ENCODE measurements around the gene BCLAF1.

BCLAF1 gene

DNA sequence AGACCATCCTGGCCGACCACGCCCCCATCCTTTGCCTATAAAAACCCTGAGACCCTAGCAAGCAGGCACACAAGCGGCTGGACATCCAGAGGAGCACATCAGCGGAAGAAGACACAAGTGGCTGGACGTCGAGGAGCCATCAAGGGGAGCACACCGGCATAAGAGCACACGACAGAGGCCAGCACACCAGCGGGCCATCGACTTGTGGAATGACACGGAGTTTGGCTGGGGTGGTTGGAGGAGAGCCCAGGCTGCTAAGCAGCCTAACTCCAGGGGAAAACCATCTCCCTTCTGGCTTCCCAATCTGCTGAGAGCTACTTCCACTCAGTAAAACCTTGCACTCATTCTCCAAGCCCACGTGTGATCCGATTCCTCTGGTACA is 44.8 kb upstream of the BCLAF1 start:
- Histone ChIP-seq H3K9ac (ENCODE audit: low read length) (no peak overlapping the region), H3K36me3 (ENCODE audit: insufficient read depth, low read length) (no peaks in the 10 kb centered on the region), H3K79me2 (ENCODE audit: insufficient read depth, low read length) (no peaks in the 10 kb centered on the region), H3K4me2 (ENCODE audit: low read length) (no peak overlapping the region), H3K4me3 (ENCODE audit: low read depth, low read length, poor library complexity, severe bottlenecking) (no peak overlapping the region), H3K27me3 (ENCODE audit: insufficient read depth, low read length) (no peaks in the 10 kb centered on the region), H4K20me1 (ENCODE audit: insufficient read depth, low read length) (no peaks in the 10 kb centered on the region), H3K27ac (ENCODE audit: low read depth, low read length, poor library complexity, severe bottlenecking) (no peak overlapping the region), H3K9me3 (ENCODE audit: low read length) (no peaks in the 10 kb centered on the region), H3K4me1 (ENCODE audit: insufficient read depth, low read length, severe bottlenecking) (no peaks in the 10 kb centered on the region), H2AFZ (ENCODE audit: low read length) (no peak overlapping the region), H3K9me2 (ENCODE audit: low read depth, low read length) (no peaks in the 10 kb centered on the region), H3F3A (ENCODE audit: insufficient read depth, low read length) (no peaks in the 10 kb centered on the region)
- TF ChIP-seq EZH2 (IDR thresholded peaks at IDR 0.05; ENCODE audit: borderline replicate concordance, low read length), result no peak
- no peak for TF ChIP-seq CTCF (IDR thresholded peaks at IDR 0.05; ENCODE audit: low read length)

DNA sequence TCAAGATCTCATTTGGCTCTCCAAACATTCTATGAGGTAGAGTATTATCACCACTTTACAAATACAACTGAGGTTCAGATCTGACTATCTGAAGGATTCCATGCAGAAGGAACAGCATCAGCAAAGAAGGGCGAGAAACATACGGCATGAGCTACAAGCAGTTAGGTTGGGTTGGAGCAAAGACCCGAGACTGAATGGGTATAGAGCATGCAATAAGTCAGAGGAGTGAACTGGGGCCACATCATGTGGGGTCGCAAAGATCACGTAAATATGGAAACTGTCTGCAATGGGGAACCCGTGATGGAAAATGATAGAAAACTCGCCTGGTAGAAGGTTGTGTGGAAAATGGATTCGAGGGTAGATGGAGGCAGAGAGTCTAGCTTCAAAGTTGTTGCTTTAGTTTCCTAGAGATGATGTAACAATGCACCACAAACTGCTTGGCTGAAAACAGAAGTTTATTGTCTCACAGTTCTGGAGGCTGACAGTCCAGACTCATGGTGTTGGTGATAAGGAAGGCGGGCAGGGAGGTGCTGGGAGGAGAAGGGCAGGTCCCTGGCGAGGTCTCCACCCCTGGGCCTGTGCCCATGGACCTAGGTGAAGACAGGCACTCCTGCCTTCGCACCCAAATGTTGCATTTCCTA is 44.3 kb upstream of the BCLAF1 start:
- Histone ChIP-seq H3K4me3 (ENCODE audit: low read depth, low read length, poor library complexity, severe bottlenecking) (no peak overlapping the region), H3K36me3 (ENCODE audit: insufficient read depth, low read length) (no peaks in the 10 kb centered on the region), H3K9me2 (ENCODE audit: low read depth, low read length) (no peaks in the 10 kb centered on the region), H3K4me1 (ENCODE audit: insufficient read depth, low read length, severe bottlenecking) (no peaks in the 10 kb centered on the region), H3K9ac (ENCODE audit: low read length) (no peak overlapping the region), H3K27me3 (ENCODE audit: insufficient read depth, low read length) (no peaks in the 10 kb centered on the region), H3K4me2 (ENCODE audit: low read length) (no peak overlapping the region), H4K20me1 (ENCODE audit: insufficient read depth, low read length) (no peaks in the 10 kb centered on the region), H3F3A (ENCODE audit: insufficient read depth, low read length) (no peaks in the 10 kb centered on the region), H3K27ac (ENCODE audit: low read depth, low read length, poor library complexity, severe bottlenecking) (no peak overlapping the region), H2AFZ (ENCODE audit: low read length) (no peak overlapping the region), H3K9me3 (ENCODE audit: low read length) (no peaks in the 10 kb centered on the region), H3K79me2 (ENCODE audit: insufficient read depth, low read length) (no peaks in the 10 kb centered on the region)
- TF ChIP-seq CTCF (IDR thresholded peaks at IDR 0.05; ENCODE audit: low read length), result no peak

DNA sequence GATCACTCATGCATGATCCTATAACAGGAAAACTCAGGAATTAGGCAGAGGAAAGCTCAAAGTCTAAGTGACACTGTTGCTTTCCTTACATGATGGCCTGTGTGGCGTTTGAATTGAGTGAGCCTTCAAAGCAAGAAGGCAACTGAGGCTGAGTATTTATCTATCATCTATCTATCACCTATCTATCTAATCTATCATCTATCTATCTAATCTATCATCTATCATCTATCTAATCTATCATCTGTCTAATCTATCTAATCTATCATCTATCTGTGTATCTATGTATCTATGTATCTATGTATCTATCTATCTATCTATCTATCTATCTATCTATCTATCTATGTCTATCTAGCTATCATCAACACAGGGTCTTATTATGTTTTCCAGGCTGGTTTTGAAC is 41.8 kb upstream of the BCLAF1 start:
- Histone ChIP-seq H3K27me3 (ENCODE audit: insufficient read depth, low read length) (no peaks in the 10 kb centered on the region), H3F3A (ENCODE audit: insufficient read depth, low read length) (no peaks in the 10 kb centered on the region), H3K4me3 (ENCODE audit: low read depth, low read length, poor library complexity, severe bottlenecking) (no peak overlapping the region), H3K79me2 (ENCODE audit: insufficient read depth, low read length) (no peaks in the 10 kb centered on the region), H4K20me1 (ENCODE audit: insufficient read depth, low read length) (no peaks in the 10 kb centered on the region), H3K27ac (ENCODE audit: low read depth, low read length, poor library complexity, severe bottlenecking) (no peak overlapping the region), H3K4me2 (ENCODE audit: low read length) (no peak overlapping the region), H3K36me3 (ENCODE audit: insufficient read depth, low read length) (no peaks in the 10 kb centered on the region), H3K9me3 (ENCODE audit: low read length) (no peaks in the 10 kb centered on the region), H3K4me1 (ENCODE audit: insufficient read depth, low read length, severe bottlenecking) (peaks cover 2% of the 10 kb centered on the region), H3K9ac (ENCODE audit: low read length) (no peak overlapping the region), H2AFZ (ENCODE audit: low read length) (no peak overlapping the region), H3K9me2 (ENCODE audit: low read depth, low read length) (no peaks in the 10 kb centered on the region)
- TF ChIP-seq CTCF (IDR thresholded peaks at IDR 0.05; ENCODE audit: low read length) (no peak), EZH2 (IDR thresholded peaks at IDR 0.05; ENCODE audit: borderline replicate concordance, low read length) (no peak)
